ENCODE data around the gene ROCK2. TPM values are rescaled to one million over a fixed set of nuclear protein-coding genes. Genes with fewer than 3 reads are reported as not detected.

The ROCK2 gene
- total RNA-seq, 1 donor from 2014 or later = 20.0 TPM

DNA sequence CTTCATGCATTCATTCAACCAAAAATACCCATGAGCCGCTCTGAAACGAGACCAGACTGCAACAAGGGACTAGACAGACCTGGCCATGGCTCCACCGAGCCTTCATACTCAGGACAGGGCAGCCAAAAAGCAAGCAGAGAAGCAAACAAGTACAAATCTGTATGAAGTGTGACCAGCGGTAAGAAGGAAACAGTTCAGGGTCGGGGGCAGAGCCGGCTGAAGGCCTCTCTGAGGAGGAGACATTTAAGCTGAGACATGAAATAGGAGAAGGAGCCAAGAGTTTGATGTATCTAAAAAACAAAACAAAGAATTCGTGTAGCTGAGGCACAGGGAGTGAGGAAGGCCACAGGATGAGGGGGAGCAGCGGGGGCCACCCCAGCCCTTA, 210.5 kb downstream of the ROCK2 start:
- H3K36me3 ChIP-seq (ENCODE audit: control insufficient read depth, insufficient read depth, low read length) = no peaks in the 10 kb centered on the region
- H3K27me3 ChIP-seq (ENCODE audit: control insufficient read depth, insufficient read depth, low read length) = no peaks in the 10 kb centered on the region
- FAIRE-seq = no peak
- DNase-seq (ENCODE audit: low read depth) = no peak
- no peak overlapping the region for H3K4me3 ChIP-seq (ENCODE audit: low read depth, low read length)
- TF ChIP-seq CTCF (IDR thresholded peaks at IDR 0.05; ENCODE audit: insufficient read depth, low read length, severe bottlenecking) = no peak

GRCh38 chr2:11133238-11133935, 211.0 kb downstream of the ROCK2 start:
- Histone ChIP-seq H3K4me3 (ENCODE audit: low read depth, low read length) (peak overlapping the region; percentile 45), H3K27me3 (ENCODE audit: control insufficient read depth, insufficient read depth, low read length) (no peaks in the 10 kb centered on the region), H3K36me3 (ENCODE audit: control insufficient read depth, insufficient read depth, low read length) (no peaks in the 10 kb centered on the region)
- DNase-seq (ENCODE audit: low read depth) (no peak), FAIRE-seq (no peak)
- TF ChIP-seq CTCF (IDR thresholded peaks at IDR 0.05; ENCODE audit: insufficient read depth, low read length, severe bottlenecking) = no peak

- TF ChIP-seq CTCF (IDR thresholded peaks at IDR 0.05; ENCODE audit: insufficient read depth, low read length, severe bottlenecking) = no peak
- H3K27me3 ChIP-seq (ENCODE audit: control insufficient read depth, insufficient read depth, low read length) = no peaks in the 10 kb centered on the region
- H3K36me3 ChIP-seq (ENCODE audit: control insufficient read depth, insufficient read depth, low read length) = no peaks in the 10 kb centered on the region
- no peak overlapping the region for H3K4me3 ChIP-seq (ENCODE audit: low read depth, low read length)
- no peak for DNase-seq (ENCODE audit: low read depth)
- no peak for FAIRE-seq
Observed at GRCh38 chr2:11132036-11132671, 212.3 kb downstream of the ROCK2 start.

- DNase-seq (ENCODE audit: low read depth) (no peak), FAIRE-seq (no peak)
Observed at GRCh38 chr2:11131166-11131920, 213.1 kb downstream of the ROCK2 start.

More at GRCh38 chr2:11131166-11131920, 213.1 kb downstream of the ROCK2 start:
- Histone ChIP-seq H3K27me3 (ENCODE audit: control insufficient read depth, insufficient read depth, low read length) (no peaks in the 10 kb centered on the region), H3K36me3 (ENCODE audit: control insufficient read depth, insufficient read depth, low read length) (no peaks in the 10 kb centered on the region), H3K4me3 (ENCODE audit: low read depth, low read length) (no peak overlapping the region)
- no peak for TF ChIP-seq CTCF (IDR thresholded peaks at IDR 0.05; ENCODE audit: insufficient read depth, low read length, severe bottlenecking)

Other genes with a start within 250 kb of the ROCK2 start
- gene SLC66A3, start 189.2 kb downstream of the ROCK2 start, total RNA-seq = 17.6 and 21.3 TPM in 2 replicates
- 9.1 and 12.1 TPM in 2 replicates for gene E2F6, start 121.5 kb upstream of the ROCK2 start, total RNA-seq
- under 0.01 TPM in 2 replicates for gene GREB1, start 189.4 kb upstream of the ROCK2 start, total RNA-seq

Measured in bronchial epithelial cell (primary cell).